GM19328 (cell line): ENCODE results near the gene BORCS5.

ENCODE experiments used
- ATAC-seq: cut with Tn5 transposase; IDR thresholded peaks from one replicate; pipeline ENCODE4 v1.9.1; 2021; ENCODE audit warnings: mild to moderate bottlenecking, moderate library complexity; ENCODE audit not compliant: unreplicated experiment

Gene BORCS5

GRCh38 chr12:12510141-12510540 lies 153.3 kb downstream of the BORCS5 start:
- no peak for ATAC-seq

GRCh38 chr12:12510551-12510950 lies 153.7 kb downstream of the BORCS5 start:
- no peak for ATAC-seq

GRCh38 chr12:12511021-12511783 lies 154.3 kb downstream of the BORCS5 start:
- ATAC-seq, result no peak

GRCh38 chr12:12511895-12512711 lies 155.2 kb downstream of the BORCS5 start:
- no peak for ATAC-seq

GRCh38 chr12:12513416-12514006 lies 156.6 kb downstream of the BORCS5 start:
- ATAC-seq, result no peak

- ATAC-seq, result no peak
These were observed 161.6 kb downstream of the BORCS5 start for GRCh38 chr12:12518464-12518845.

- no peak for ATAC-seq
These were observed 162.0 kb downstream of the BORCS5 start for GRCh38 chr12:12518919-12519318.
